ENCODE measurements around the gene UGT1A7.
"Not testable (repeated sequence)": the region's sequence is repeated elsewhere in the genome, so short reads cannot be mapped to it uniquely, and the experiment has no call there.

Gene UGT1A7

GRCh38 chr2:233714121-233714520 lies 32.4 kb downstream of the UGT1A7 start:
- DNase-seq: no peak

- no peak for DNase-seq
Measured at GRCh38 chr2:233718552-233718951, 36.9 kb downstream of the UGT1A7 start, which contains the start of gene UGT1A4. TSS of gene UGT1A4 (plus strand) at chr2:233718736. CDS start at chr2:233718821, 85 bp downstream.

GRCh38 chr2:233728723-233729301 lies 47.1 kb downstream of the UGT1A7 start, which contains the start of gene UGT1A3:
TSS of gene UGT1A3 (plus strand) at chr2:233729042. CDS start at chr2:233729127, 85 bp downstream.
- DNase-seq: no peak

GRCh38 chr2:233736868-233737653 lies 55.4 kb downstream of the UGT1A7 start:
- DNase-seq: not testable (repeated sequence)

- DNase-seq: no peak
Measured at GRCh38 chr2:233740870-233741269, 59.2 kb downstream of the UGT1A7 start.

GRCh38 chr2:233743464-233744259 lies 62.0 kb downstream of the UGT1A7 start:
- DNase-seq: no peak

GRCh38 chr2:233745073-233745755 lies 63.5 kb downstream of the UGT1A7 start:
- no peak for DNase-seq

GRCh38 chr2:233745838-233746237 lies 64.1 kb downstream of the UGT1A7 start:
- DNase-seq: not testable (repeated sequence)

- DNase-seq: no peak
Measured at GRCh38 chr2:233746475-233747282, 65.0 kb downstream of the UGT1A7 start.

- no peak for DNase-seq
Measured at GRCh38 chr2:233747283-233747544, 65.5 kb downstream of the UGT1A7 start.

GRCh38 chr2:233750689-233751088 lies 69.0 kb downstream of the UGT1A7 start:
- DNase-seq: not testable (repeated sequence)

GRCh38 chr2:233751212-233752009 lies 69.7 kb downstream of the UGT1A7 start:
- not testable (repeated sequence) for DNase-seq

- no peak for DNase-seq
Measured at GRCh38 chr2:233754872-233755611, 73.3 kb downstream of the UGT1A7 start.

- DNase-seq: no peak
Measured at GRCh38 chr2:233756429-233757081, 74.9 kb downstream of the UGT1A7 start.

GRCh38 chr2:233758141-233758540 lies 76.4 kb downstream of the UGT1A7 start:
- DNase-seq: no peak

- no peak for DNase-seq
Measured at GRCh38 chr2:233758849-233759248, 77.1 kb downstream of the UGT1A7 start.

GRCh38 chr2:233760043-233760442 lies 78.3 kb downstream of the UGT1A7 start, which contains the start of gene UGT1A1:
TSS of gene UGT1A1 (plus strand) at chr2:233760270. CDS start at chr2:233760288, 18 bp downstream.
- DNase-seq: no peak

- no peak for DNase-seq
Measured at GRCh38 chr2:233761040-233761769, 79.5 kb downstream of the UGT1A7 start.

GRCh38 chr2:233764264-233764663 lies 82.6 kb downstream of the UGT1A7 start:
- no peak for DNase-seq

Measured in GF-D8 (cell line).